ENCODE results near the gene SHB.

- no peak for TF ChIP-seq CTCF (IDR thresholded peaks at IDR 0.05 in 8 of 11, conservative IDR thresholded peaks at IDR 0.05 in 3 of 11)
- TF ChIP-seq POLR2A (IDR thresholded peaks at IDR 0.05) = no peak
Measured at GRCh38 chr9:37997636-37998374, 71.2 kb downstream of the SHB start.
